T-helper 2 cell treated with Interferon-gamma antibody and Interleukin-4, amounts not matched to agents 100 ng/mL and 5 ng/mL, for 36 hours (primary cell): ENCODE data around the gene MYO9B. TPM values are rescaled to one million over a fixed set of nuclear protein-coding genes. Genes with fewer than 3 reads are reported as not detected.
"Not testable (repeated sequence)": the region's sequence is repeated elsewhere in the genome, so short reads cannot be mapped to it uniquely, and the experiment has no call there.

Experiments
- intact Hi-C: fragments of 100-400 bp; cut with micrococcal nuclease; formaldehyde crosslinking; loops from one replicate; pipeline ENCODE4 v1.15.1; 2023
- total RNA-seq: library from RNA; stranded (reverse); gene quantifications from 2 replicates; pipeline ENCODE4 v1.2.3, GENCODE V29; 2022

Gene MYO9B
- total RNA-seq, 1 donor from 2014 or later = 171 TPM

DNA sequence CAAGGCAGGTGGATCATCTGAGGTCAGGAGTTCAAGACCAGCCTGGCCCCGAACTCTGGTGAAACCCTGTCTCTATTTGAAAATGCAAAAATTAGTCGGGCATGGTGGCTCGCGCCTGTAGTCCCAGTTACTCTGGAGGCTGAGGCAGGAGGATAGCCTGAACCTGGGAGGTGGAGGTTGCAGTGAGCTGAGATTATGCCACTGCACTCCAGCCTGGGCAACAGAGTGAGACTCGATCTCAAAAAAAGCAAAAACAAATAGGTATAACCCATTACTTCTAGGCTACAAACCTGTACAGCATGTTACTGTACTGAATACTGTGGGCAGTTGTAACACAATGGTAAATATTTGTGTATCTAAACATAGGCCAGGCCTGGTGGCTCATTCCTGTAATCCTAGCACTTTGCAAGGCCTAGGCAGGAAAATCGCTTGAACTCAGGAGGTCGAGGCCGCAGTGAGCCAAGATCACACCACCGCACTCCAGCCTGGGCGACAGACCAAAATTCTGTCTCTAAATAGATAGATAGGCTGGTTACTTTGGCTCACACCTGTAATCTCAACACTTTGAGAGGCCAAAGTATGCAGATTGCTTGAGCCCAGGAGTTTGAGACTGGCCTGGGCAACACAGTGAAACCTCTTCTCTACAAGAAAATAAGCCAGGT, 63.5 kb downstream of the MYO9B start:
- intact Hi-C loops = no loop called here

DNA sequence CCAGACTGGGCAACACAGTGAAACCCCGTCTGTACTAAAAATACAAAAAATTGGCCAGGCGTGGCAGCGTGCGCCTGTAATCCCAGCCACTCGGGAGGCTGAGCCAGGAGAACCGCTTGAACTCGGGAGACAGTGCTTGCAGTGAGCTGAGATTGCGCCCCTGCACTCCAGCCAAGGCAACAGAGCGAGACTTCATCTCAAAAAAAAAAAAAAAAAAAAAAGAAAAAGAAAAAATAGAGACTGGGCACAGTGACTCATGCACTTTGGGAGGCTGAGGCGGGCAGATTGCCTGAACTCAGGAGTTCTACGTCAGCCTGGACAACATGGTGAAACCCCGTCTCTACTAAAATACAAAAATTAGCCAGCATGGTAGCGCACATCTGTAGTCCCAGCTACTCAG, 69.2 kb downstream of the MYO9B start:
- intact Hi-C loops = not testable (repeated sequence)

DNA sequence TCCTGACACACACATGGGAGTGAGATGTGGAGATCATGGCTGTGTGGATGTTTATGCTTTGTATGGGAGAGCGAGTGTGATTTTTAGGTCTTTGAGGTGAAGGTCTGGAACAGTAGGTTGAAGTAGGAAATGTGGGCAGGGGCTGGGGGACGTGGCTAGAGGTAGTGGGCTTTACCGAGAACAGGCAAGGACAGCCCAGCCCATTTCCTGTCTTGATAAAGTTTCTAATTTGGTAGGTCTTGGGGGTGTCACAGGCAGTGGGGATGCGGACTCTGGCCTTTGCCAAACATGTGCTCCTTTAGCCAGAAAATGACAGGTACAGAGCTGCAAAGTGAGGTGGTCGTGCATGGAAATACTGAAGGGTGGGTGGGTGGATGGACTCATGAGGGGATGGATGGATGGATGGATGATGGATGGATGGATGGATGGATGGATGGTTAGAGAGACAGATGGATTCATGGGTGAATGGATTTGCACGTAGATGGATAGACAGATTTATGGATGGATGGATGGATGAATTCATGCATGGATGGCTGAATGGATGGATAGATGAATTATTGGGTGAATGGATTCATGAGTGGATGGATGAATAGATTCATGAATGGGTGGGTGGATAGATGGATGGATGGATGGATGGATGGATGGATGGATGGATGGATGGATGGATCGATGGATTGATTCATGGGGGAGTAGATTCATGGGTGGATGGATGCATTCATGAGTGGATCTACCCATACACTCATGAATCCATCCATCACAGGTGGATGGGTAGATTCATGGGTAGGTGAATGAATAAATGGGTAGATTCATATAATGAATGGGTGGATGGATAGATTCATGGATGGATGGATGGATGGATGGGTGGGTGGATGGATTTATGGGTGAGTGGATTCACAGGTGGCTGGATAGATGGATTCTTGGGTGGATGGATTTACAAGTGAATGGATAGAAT, 70.2 kb downstream of the MYO9B start:
- intact Hi-C loops = no loop called here

DNA sequence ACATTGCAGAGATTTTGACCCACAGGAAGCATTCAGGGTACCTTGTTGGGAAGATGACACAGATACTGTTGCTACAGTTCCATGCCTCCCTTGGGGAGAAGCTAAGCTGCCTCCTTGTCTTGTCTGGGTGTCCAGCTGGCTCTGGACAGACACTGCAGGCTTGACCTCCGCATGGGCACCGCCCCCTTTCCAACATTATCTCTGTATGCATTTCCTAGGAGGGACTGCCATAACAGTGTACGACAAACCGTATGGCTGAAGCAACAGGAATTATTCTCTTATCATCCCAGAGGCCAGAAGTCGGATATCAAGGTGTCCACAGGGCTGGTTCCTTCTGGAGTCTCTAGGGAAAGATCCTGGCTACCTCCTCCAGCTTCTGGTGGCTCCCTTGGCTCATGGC, 72.6 kb downstream of the MYO9B start:
- intact Hi-C loops = no loop called here

DNA sequence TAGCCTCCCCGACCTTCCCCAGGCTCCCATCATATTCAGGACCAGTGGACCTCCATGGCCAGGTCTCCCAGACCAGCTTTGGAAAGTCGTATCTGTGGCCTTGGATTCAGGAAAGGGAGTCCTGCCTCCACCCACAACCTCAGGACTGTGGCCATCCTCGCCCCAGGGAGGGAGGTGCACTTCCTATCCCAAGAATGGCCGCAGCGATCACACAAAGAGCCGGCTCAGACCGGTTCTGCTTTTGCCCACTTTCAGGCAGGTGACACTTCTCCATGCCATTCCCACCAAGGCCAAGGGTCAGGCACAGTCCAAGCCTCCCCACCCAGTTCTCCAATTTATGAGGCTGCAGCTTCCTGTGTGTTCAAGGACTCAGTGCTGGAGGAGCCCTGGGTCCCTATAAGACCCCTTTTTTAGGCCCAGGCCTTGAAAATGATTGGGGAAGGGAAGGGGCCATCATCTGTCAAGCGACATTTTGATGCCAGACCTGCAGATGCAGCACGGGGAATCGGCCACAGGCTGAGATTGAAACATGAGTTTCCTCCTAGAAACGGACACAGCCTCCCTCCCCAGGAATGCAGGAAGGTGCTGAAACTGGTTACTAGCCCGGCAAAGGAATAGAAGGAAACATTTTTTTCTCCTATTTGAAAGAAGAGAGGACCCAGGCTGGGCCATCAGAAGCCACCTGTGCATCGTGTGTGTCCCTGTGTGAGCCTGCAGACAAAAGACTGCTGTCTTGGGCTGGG, 74.0 kb downstream of the MYO9B start:
- intact Hi-C loops = no loop called here

DNA sequence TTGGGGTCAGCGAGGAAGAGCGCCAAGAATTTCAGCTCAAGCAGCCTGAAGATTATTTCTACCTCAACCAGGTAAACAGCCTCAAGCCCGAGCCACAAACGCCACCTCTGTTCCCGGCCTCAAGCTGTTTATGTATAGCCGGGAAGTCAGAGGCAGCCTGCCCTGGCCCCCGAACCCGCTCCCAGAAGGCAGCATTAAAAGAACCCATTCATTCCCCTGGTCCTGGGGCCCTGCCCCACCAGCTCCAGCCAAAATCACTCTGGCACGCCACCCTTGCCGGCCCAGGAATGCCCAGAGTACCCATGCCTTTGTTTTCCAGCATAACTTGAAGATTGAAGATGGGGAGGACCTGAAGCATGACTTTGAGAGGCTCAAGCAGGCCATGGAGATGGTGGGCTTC, 78.4 kb downstream of the MYO9B start:
- intact Hi-C loops = no loop called here

DNA sequence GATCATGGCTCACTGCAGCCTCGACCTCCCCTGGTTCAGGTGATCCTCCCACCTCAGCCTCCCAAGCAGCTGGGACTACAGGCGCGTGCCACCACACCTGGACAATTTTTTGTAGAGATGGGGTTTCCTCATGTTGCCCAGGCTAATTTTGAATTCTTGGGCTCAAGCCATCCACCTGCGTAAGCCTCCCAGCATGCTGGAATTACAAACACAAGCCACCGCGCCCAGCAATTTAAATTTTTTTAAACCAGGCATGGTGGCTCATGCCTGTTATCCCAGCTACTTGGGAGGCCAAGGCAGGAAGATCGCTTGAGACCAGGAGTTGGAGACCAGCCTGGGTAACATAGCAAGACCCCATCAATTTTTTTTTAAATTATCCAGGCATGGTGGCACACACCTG, 79.7 kb downstream of the MYO9B start:
- intact Hi-C loops = no loop called here

DNA sequence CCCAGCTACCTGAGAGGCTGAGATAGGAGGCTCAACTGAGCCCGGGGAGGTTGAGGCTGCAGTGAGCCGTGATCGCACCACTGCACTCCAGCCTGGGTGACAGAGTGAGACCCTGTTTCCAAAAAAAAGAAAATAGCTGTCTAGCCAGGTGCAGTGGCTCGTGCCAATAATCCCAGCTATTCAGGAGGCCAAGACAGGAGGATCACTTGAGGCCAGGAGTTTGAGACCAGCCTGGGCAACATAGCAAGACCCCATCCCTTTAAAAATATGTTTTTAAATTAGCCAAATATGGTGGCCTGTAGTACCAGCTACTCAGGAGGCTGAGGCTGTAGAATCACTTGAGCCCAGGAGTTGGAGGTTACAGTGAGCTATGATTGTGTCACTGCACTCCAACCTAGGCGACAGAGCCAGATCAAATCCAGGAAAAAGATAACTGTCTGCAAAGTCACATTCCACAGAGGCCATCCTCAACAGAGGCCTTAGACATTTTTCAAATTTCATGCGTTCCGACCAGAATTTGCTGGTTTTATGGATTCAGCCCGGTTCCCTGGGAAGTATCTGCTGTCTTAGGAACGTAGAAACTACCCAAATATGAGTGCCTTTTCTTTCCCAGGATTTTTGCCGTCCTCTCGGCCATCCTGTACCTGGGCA, 80.8 kb downstream of the MYO9B start:
- intact Hi-C loops = no loop called here

DNA sequence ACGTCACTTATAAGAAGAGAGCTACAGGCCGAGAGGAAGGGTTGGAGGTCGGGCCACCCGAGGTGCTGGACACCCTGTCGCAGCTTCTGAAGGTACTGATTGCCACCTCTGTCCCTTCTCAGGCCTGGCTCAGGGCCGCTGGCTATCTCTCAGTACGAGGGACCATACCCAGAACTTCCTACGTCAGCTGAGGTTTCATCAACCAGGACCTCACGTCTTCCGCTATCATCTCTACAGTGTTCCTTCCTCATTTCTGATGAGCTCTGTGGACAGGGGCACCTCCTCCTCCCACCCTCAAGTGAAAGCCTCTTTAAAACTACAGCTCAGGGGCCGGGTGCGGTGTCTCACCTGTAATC, 81.3 kb downstream of the MYO9B start:
- intact Hi-C loops = no loop called here

DNA sequence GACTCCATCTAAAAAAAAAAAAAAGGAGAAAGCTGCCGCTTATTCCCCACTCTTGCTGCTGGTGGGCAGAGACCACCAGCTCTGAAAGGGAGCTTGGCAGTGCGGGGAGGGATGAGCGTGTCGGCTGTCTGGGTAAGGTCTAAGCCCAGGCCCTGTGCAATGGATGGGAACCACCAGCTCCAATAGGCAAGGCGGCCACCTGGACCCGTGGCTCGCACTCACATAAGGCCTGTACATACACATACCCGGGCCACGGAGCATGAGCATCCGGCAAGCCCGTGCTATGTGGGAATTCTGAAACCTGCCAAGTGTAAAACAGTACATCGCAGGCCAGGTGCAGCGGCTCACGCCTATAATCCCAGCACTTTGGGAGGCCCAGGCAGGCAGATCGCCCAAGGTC, 83.0 kb downstream of the MYO9B start:
- intact Hi-C loops = no loop called here

DNA sequence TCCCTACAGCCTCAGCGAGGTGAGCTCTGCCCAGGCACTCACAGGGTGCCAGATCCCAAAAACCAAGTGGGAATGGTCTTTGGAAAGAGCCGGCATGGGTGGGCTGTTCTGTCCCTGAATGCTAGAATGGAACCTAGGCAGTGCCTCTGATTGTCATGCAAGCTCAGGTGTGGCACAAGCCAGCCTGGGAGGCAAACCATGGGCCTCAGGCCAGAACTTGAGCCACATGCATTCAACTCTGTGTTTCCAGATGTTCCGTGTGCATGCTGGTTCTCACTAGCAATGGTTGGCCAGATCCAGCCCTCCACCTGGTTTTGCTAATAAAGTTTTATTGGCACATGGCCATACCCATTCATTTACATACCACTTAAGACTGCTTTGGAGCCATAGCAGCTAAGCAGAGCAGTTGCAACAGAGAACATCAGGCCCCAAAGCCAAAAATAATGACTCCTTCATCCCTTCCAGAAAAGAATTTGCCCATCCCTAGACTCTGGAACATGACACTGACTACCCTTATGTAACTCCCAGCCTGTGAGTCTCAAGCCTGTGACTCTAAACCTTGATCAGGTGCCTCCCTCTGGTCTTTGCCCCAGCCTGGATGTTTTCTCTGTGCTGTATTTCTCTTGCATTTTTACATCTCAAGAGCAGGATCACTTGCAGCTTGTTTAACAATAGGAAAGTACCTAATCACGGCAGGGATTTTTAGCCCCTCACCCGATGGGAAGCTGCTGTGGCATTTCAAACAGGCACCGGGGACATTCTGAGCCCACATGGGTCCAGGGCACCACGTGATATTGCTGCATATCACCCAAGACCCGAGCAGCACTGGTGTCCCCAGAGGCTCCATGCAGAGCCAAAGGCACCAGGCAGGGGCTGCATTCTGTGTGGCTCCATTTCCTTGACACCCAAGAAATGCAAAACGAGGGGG, 84.2 kb downstream of the MYO9B start:
- intact Hi-C loops = no loop called here

DNA sequence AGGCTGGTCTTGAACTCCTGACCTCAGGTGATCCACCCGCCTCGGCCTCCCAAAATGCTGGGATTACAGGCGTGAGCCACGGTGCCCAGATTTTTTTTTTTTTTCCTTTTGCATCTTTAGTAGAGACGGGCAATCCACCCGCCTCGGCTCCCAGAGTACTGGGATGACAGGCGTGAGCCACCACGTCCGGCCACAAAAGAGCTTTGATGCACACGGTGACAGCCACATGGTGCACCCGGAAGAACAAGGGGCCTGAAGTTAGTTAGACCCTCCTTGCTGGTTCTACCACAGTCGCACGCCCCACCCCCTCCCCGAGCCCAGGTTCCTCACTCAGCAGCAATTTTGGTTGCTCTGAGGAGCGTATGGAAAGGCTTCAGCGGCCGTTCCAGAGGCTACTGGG, 85.3 kb downstream of the MYO9B start:
- intact Hi-C loops = no loop called here

DNA sequence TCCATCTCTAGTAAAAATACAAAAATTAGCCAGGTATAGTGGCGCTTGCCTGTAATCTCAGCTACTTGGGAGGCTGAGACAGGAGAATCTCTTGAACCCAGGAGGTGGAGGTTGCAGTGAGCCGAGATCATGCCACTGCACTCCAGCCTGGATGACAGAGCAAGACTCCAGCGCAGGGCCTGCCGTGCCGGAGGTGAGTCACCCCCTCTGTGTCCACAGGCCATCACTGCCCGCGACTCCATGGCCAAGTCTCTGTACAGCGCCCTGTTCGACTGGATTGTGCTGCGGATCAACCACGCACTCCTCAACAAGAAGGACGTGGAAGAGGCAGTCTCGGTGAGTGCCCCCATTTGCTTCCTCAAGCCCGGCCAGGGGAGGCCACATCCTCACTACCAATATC, 86.6 kb downstream of the MYO9B start:
- intact Hi-C loops = not testable (repeated sequence)

DNA sequence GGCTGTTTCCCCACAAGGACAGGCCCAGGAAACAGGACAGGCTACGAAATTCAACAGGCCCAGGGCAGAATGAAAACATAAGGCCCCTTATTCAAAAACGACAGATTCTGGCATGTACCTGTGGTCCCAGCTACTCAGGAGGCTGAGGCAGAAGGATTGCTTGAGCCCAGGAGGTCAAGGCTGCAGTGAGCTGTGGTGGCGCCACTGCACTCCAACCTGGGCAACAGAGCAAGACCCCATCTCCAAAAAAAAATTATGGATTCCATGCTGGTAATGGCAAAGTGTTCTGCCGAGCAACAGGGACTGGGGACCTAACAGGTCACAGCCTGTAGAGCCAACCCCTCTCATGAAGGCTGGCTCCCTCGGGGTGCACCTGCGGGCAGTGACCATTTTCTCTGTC, 87.0 kb downstream of the MYO9B start:
- intact Hi-C loops = no loop called here

DNA sequence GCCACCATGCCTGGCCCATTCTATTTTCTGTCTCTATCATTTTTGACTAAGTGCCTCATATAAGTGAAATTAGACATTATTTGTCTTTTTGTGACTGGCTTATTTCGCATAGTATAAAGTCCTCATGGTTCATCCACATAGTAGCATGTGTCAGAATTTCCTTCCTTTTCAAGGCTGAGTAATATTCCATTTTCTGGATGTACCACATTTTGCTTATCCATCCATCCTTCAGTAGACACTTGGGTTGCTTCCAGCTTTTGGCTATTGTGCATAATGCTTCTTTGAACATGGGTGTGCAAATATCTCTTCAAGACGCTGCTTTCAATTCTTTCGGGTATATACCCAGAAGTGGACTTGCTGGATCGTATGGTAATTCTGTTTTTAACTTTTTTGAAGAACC, 88.1 kb downstream of the MYO9B start:
- intact Hi-C loops = no loop called here

DNA sequence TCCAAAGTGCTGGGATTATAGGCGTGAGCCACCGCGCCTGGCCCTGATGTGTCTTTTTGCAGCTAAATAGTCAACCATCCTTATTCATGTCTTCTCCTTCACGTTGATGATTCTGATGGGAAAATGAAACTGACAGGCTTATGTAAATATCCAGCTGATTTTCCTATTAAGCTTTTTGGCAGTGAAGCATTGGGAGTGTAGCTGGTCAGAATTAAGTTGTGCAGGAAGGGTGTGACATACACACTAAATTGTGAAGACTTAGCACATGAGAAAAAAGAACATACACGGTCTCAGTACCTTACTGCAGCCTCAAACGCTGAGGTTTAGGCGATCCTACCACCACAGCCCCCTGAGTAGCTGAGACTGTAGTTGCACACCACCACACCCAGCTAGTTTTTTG, 89.1 kb downstream of the MYO9B start:
- intact Hi-C loops = no loop called here

DNA sequence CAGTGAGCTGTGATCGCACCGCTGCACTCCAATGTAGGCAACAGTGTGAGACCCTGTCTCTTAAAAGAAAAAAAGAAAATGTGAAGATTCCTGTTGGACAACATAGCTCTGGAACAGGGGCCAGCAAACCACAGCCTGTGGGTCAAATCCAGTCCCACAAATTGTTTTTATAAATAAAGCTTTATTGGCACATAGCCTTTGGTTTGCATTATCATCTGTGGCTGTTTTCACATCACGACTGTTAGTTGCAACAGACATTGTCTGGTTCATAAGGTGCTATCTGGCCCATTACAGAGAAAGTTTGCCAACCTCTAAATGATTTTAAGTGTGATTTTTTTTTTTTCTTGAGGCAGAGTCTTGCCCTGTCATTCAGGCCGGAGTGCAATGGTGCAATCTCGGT, 90.1 kb downstream of the MYO9B start:
- intact Hi-C loops = no loop called here

DNA sequence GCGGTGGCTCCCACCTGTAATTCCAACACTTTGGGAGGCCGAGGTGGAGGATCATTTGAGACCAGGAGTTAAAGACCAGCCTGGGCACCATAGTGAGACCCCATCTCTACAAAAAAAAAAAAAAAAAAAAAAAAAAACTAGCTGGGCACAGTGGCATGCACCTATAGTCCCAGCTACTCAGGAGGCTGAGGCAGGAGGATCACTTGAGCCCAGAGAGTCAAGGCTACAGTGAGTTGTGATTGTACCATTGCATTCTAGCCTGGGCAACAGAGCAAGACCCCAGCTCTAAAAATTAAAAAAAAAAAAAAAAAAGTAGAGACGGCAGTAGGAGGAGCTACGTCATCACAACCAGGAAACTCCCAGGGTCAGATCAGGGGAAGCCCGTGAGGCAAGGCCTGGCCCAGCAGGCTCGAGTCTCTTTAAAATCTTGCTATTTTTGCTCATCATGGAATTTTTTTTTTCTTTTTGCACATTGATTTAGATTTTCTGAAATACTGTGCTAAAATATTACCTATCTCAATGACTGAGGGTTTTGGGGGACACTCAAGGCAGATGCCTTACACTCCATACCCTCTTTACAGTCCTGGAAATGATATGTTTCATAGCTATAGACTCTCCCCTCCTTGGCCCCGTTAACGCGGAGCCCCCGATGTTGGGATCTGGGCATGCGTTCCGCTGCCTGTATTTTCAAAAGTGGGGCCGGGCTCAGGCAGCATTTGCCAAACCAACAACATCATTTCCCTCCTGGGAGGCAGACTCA, 95.1 kb downstream of the MYO9B start:
- intact Hi-C loops = no loop called here

DNA sequence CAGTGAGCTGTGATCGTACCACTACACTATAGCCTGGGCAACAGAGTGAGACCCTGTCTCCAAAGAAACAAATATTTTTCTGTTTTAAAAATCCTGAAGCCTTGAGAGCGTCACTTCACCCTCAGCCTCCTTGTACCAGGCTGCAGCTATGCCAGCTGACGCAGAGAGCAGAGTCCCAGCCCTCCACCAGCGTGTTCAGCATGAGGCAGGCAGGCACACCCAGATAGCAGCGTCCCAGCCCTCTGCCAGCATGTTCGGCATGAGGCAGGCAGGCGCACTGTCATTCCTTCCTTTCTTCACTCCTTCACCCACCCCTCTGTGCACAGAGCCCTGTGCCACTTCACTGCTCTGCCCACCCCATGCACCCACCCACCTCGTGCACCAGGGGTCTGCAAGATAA, 96.3 kb downstream of the MYO9B start:
- intact Hi-C loops = no loop called here
